Right lobe of liver (tissue), 4 donors: Measurements from ENCODE around the gene COL4A5.

Experiments used
- POLR2A ChIP-seq: fragments of 450-650 bp; IDR thresholded peaks from one replicate; pipeline ENCODE4 v1.6.1; 2017; ENCODE audit warnings: antibody characterized with exemption, mild to moderate bottlenecking
- TF ChIP-seq, protein P1 (sequence below), 4 donors: fragments of 200-600 bp in 3 of 4; fragments of 450-650 bp in 1 of 4; IDR thresholded peaks; one replicate each; pipeline versions ENCODE4 v1.5.1 to v1.8.0; 2016 to 2022; ENCODE audit warnings: antibody characterized with exemption in 4 of 4, mild to moderate bottlenecking in 2 of 4
- donor health status: DM: no; HTN: no; CAD: no.
- donor health status: DM: no; HTN: no; CAD: no.
- donor health status: DM: no; HTN: yes; CAD: no.

DNA sequence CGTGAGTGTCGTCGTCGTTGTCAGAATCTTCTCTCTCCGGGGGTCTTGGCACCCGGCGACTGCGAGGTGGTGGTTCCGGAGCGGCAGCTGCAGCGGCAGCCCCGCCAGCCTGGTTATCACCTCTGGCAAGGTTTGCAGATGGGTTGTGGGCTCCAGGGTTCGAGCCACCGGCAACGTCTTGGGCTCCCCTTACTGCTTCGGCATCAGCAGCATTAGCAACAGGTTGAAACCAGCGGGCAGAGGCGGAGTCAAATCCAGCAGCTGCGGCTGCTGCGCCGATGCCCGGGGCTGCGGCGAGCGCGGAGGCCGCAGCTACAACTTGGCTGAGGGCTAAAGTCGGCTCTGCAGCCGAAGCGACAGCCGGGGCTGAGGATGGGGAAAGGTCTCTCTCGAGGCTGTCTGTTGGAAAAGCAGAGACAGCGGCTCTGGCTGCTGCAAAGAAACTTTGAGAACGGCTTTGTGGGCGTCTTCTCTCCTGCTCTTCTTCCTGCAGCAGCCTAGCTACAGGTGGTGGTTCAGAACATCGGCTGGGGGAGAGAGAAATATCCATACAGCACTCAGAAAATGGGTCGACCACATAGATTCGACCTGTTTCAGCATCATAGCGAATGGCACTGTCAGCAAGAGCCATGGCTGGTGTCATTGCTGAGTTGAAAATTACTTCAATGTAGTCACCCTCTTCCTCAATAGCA, 293.1 kb downstream of the COL4A5 start:
- TF ChIP-seq POLR2A, result no peak
- TF ChIP-seq, protein P1, sequence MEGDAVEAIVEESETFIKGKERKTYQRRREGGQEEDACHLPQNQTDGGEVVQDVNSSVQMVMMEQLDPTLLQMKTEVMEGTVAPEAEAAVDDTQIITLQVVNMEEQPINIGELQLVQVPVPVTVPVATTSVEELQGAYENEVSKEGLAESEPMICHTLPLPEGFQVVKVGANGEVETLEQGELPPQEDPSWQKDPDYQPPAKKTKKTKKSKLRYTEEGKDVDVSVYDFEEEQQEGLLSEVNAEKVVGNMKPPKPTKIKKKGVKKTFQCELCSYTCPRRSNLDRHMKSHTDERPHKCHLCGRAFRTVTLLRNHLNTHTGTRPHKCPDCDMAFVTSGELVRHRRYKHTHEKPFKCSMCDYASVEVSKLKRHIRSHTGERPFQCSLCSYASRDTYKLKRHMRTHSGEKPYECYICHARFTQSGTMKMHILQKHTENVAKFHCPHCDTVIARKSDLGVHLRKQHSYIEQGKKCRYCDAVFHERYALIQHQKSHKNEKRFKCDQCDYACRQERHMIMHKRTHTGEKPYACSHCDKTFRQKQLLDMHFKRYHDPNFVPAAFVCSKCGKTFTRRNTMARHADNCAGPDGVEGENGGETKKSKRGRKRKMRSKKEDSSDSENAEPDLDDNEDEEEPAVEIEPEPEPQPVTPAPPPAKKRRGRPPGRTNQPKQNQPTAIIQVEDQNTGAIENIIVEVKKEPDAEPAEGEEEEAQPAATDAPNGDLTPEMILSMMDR (IDR thresholded peaks at IDR 0.05), result no peak
